Measurements from ENCODE around the gene PPP6R3.

The PPP6R3 gene

DNA sequence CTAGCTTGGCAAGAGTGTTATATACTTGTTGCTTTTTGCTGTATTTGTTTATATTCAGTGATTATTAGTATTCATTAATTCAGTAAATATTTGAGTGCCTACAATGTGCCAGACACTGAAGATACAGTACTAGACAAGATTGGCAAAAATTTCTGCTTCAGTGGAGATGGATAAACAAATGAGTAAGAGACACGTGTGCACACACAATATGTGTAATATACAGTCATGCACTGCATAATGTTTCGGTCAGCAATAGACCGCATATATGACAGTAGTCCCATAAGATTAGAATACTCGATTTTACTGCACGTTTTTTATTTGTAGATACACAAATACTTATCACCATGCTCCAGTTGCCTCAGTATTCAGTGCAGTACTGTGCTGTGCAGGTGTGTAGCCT is 118.9 kb downstream of the PPP6R3 start:
- Histone ChIP-seq H3K9me3 (ENCODE audit: low read length) (no peaks in the 10 kb centered on the region), H3K4me1 (ENCODE audit: insufficient read depth, low read length, severe bottlenecking) (no peaks in the 10 kb centered on the region), H3K27ac (ENCODE audit: low read depth, low read length, poor library complexity, severe bottlenecking) (no peak overlapping the region), H3K9ac (ENCODE audit: low read length) (no peak overlapping the region), H2AFZ (ENCODE audit: low read length) (no peak overlapping the region), H3K27me3 (ENCODE audit: insufficient read depth, low read length) (no peaks in the 10 kb centered on the region), H3K79me2 (ENCODE audit: insufficient read depth, low read length) (no peaks in the 10 kb centered on the region), H3K4me2 (ENCODE audit: low read length) (no peak overlapping the region), H3K36me3 (ENCODE audit: insufficient read depth, low read length) (peaks cover 94% of the 10 kb centered on the region), H3K9me2 (ENCODE audit: low read depth, low read length) (no peaks in the 10 kb centered on the region), H4K20me1 (ENCODE audit: insufficient read depth, low read length) (no peaks in the 10 kb centered on the region), H3F3A (ENCODE audit: insufficient read depth, low read length) (no peaks in the 10 kb centered on the region), H3K4me3 (ENCODE audit: low read depth, low read length, poor library complexity, severe bottlenecking) (no peak overlapping the region)
- TF ChIP-seq EZH2 (IDR thresholded peaks at IDR 0.05; ENCODE audit: borderline replicate concordance, low read length), result no peak
- TF ChIP-seq, protein P1, sequence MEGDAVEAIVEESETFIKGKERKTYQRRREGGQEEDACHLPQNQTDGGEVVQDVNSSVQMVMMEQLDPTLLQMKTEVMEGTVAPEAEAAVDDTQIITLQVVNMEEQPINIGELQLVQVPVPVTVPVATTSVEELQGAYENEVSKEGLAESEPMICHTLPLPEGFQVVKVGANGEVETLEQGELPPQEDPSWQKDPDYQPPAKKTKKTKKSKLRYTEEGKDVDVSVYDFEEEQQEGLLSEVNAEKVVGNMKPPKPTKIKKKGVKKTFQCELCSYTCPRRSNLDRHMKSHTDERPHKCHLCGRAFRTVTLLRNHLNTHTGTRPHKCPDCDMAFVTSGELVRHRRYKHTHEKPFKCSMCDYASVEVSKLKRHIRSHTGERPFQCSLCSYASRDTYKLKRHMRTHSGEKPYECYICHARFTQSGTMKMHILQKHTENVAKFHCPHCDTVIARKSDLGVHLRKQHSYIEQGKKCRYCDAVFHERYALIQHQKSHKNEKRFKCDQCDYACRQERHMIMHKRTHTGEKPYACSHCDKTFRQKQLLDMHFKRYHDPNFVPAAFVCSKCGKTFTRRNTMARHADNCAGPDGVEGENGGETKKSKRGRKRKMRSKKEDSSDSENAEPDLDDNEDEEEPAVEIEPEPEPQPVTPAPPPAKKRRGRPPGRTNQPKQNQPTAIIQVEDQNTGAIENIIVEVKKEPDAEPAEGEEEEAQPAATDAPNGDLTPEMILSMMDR (IDR thresholded peaks at IDR 0.05; ENCODE audit: low read length), result no peak

DNA sequence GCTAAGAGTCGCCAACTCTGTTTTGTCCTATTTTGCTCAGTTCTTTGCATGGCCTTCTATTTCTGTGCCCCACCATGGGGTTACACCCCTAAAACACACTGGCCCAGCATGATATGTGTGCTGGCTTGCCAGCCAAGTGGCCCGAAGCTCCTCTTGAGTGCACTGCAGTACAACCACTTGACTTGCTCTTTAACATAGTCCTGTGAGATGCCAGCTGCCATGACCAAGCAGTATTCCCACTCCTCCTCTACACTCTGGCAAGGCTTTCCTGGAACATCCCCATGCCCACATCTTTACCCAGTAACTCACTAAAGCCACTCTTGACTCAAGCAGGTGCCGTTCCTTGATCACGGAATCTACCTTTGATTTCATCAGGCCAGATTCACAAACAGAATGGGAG is 120.9 kb downstream of the PPP6R3 start:
- no peak overlapping the region for H3K4me3 ChIP-seq (ENCODE audit: low read depth, low read length, poor library complexity, severe bottlenecking)
- H4K20me1 ChIP-seq (ENCODE audit: insufficient read depth, low read length), result no peaks in the 10 kb centered on the region
- no peak overlapping the region for H3K9ac ChIP-seq (ENCODE audit: low read length)
- no peaks in the 10 kb centered on the region for H3K79me2 ChIP-seq (ENCODE audit: insufficient read depth, low read length)
- TF ChIP-seq EZH2 (IDR thresholded peaks at IDR 0.05; ENCODE audit: borderline replicate concordance, low read length), result no peak
- TF ChIP-seq, protein P1 (IDR thresholded peaks at IDR 0.05; ENCODE audit: low read length), result no peak
- no peaks in the 10 kb centered on the region for H3K9me3 ChIP-seq (ENCODE audit: low read length)
- no peak overlapping the region for H3K4me2 ChIP-seq (ENCODE audit: low read length)
- H3F3A ChIP-seq (ENCODE audit: insufficient read depth, low read length), result no peaks in the 10 kb centered on the region
- no peaks in the 10 kb centered on the region for H3K9me2 ChIP-seq (ENCODE audit: low read depth, low read length)
- no peaks in the 10 kb centered on the region for H3K27me3 ChIP-seq (ENCODE audit: insufficient read depth, low read length)
- H2AFZ ChIP-seq (ENCODE audit: low read length), result no peak overlapping the region
- H3K27ac ChIP-seq (ENCODE audit: low read depth, low read length, poor library complexity, severe bottlenecking), result no peak overlapping the region
- H3K4me1 ChIP-seq (ENCODE audit: insufficient read depth, low read length, severe bottlenecking), result no peaks in the 10 kb centered on the region
- H3K36me3 ChIP-seq (ENCODE audit: insufficient read depth, low read length), result peaks cover 94% of the 10 kb centered on the region

DNA sequence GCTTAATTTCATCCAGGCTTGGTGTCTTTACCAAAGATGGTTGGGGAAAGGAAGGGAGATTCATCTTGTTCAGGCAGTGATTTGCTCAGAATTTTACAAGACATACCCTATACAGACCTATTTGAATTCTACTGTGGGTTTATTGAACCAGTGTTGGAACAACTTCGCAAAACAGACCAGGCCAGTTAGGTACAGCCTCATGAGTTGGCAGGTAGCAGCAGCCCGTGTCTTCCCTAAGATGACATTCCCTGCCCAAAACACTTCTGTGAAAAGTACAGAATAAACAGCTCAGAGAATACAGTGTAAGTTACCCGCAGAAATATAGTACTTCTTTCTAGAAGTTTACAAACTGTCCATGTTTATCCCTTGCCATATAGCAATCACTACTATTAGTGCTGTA is 121.3 kb downstream of the PPP6R3 start:
- Histone ChIP-seq H3F3A (ENCODE audit: insufficient read depth, low read length) (no peaks in the 10 kb centered on the region), H2AFZ (ENCODE audit: low read length) (no peak overlapping the region), H3K27ac (ENCODE audit: low read depth, low read length, poor library complexity, severe bottlenecking) (no peak overlapping the region), H3K79me2 (ENCODE audit: insufficient read depth, low read length) (no peaks in the 10 kb centered on the region), H3K4me1 (ENCODE audit: insufficient read depth, low read length, severe bottlenecking) (no peaks in the 10 kb centered on the region), H3K9me2 (ENCODE audit: low read depth, low read length) (no peaks in the 10 kb centered on the region), H4K20me1 (ENCODE audit: insufficient read depth, low read length) (no peaks in the 10 kb centered on the region), H3K9me3 (ENCODE audit: low read length) (no peaks in the 10 kb centered on the region), H3K27me3 (ENCODE audit: insufficient read depth, low read length) (no peaks in the 10 kb centered on the region), H3K4me3 (ENCODE audit: low read depth, low read length, poor library complexity, severe bottlenecking) (no peak overlapping the region), H3K9ac (ENCODE audit: low read length) (no peak overlapping the region), H3K4me2 (ENCODE audit: low read length) (no peak overlapping the region), H3K36me3 (ENCODE audit: insufficient read depth, low read length) (peaks cover 94% of the 10 kb centered on the region)
- no peak for TF ChIP-seq EZH2 (IDR thresholded peaks at IDR 0.05; ENCODE audit: borderline replicate concordance, low read length)
- TF ChIP-seq, protein P1 (IDR thresholded peaks at IDR 0.05; ENCODE audit: low read length), result no peak

Measured in OCI-LY1 (cell line).